Mucosa of descending colon (tissue), 3 donors: ENCODE results near the gene ITGA5. TPM values are rescaled to one million over a fixed set of nuclear protein-coding genes. Genes with fewer than 3 reads are reported as not detected.

Source experiments
- ATAC-seq: fragments of 200-7000 bp; cut with Tn5 transposase; one replicate; pipeline ENCODE4 v1.9.1; 2020; ENCODE audit warnings: mild to moderate bottlenecking, moderate library complexity
- DNase-seq, 3 donors: peaks; one replicate each; pipeline ENCODE4 v3.0.0-alpha.2; 2020
- H3K36me3 ChIP-seq: fragments of 200-600 bp; one replicate; pipeline ENCODE4 v1.8.0; 2021; ENCODE audit warnings: low read depth, mild to moderate bottlenecking
- H3K4me1 ChIP-seq: fragments of 200-600 bp; one replicate; pipeline ENCODE4 v1.8.0; 2021; ENCODE audit warnings: low read depth, mild to moderate bottlenecking
- H3K4me3 ChIP-seq: fragments of 200-600 bp; one replicate; pipeline ENCODE4 v1.8.0; 2021; ENCODE audit warnings: mild to moderate bottlenecking
- H3K9me3 ChIP-seq: fragments of 200-600 bp; one replicate; pipeline ENCODE4 v1.8.0; 2021; ENCODE audit warnings: mild to moderate bottlenecking
- intact Hi-C, 2 donors: fragments of 100-400 bp; cut with DNase I in 1 of 2; cut with micrococcal nuclease in 1 of 2; formaldehyde crosslinking; loops; one replicate each; pipeline versions ENCODE4 v1.11.0 to v1.11.1; 2022; cut with DNase I, micrococcal nuclease
- total RNA-seq, 3 donors: library from RNA; stranded (reverse); fragmentation: NEBNext Ultra II Directional in 2 of 3; extraction: Animal tissue kit (Norgen Biotek cat#: 25700) in 2 of 3; gene quantifications; one replicate each; pipeline versions ENCODE4 v1.2.1 to v1.2.4, GENCODE V29; 2021 to 2023
- TF ChIP-seq, protein P1 (sequence below): fragments of 200-600 bp; IDR thresholded peaks from one replicate; pipeline ENCODE4 v1.8.0; 2022; ENCODE audit warnings: antibody characterized with exemption, mild to moderate bottlenecking
- donor health status: DM: no; HTN: no; CAD: no; lungs with moderate emphysema.
- donor health status: DM: no; HTN: no; CAD: no.
- donor health status: DM: no; HTN: yes; CAD: no.

Gene ITGA5
- total RNA-seq, 3 donors from 2014 or later: 8.0 to 201 (median 61.8) TPM

DNA sequence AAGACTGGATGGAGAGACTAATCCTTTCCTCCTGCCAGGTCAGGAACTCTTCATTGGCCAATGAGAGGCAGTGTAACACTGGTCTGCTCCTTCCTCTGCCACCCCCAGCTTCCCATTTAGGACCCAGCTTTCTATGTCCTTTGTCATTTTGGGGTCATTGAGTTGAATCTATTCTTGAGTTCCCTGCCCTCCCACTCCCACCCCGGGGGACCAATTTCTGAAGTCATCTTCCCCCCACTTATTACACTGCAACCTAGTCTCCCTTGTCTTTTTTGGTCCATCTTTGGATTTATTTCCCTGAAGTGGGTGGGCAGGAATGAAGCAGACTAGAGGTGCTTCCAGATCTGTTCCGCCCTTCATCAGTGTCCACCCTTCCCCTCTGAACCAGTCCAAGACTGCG lies 7.6 kb upstream of the ITGA5 start:
- no peak overlapping the region for H3K4me3 ChIP-seq
- TF ChIP-seq, protein P1, sequence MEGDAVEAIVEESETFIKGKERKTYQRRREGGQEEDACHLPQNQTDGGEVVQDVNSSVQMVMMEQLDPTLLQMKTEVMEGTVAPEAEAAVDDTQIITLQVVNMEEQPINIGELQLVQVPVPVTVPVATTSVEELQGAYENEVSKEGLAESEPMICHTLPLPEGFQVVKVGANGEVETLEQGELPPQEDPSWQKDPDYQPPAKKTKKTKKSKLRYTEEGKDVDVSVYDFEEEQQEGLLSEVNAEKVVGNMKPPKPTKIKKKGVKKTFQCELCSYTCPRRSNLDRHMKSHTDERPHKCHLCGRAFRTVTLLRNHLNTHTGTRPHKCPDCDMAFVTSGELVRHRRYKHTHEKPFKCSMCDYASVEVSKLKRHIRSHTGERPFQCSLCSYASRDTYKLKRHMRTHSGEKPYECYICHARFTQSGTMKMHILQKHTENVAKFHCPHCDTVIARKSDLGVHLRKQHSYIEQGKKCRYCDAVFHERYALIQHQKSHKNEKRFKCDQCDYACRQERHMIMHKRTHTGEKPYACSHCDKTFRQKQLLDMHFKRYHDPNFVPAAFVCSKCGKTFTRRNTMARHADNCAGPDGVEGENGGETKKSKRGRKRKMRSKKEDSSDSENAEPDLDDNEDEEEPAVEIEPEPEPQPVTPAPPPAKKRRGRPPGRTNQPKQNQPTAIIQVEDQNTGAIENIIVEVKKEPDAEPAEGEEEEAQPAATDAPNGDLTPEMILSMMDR: no peak
- intact Hi-C loops: no loop called here
- no peaks in the 10 kb centered on the region for H3K36me3 ChIP-seq
- H3K9me3 ChIP-seq: no peaks in the 10 kb centered on the region
- no peak for ATAC-seq
- DNase-seq: no peak
- H3K4me1 ChIP-seq: peaks cover 2% of the 10 kb centered on the region

DNA sequence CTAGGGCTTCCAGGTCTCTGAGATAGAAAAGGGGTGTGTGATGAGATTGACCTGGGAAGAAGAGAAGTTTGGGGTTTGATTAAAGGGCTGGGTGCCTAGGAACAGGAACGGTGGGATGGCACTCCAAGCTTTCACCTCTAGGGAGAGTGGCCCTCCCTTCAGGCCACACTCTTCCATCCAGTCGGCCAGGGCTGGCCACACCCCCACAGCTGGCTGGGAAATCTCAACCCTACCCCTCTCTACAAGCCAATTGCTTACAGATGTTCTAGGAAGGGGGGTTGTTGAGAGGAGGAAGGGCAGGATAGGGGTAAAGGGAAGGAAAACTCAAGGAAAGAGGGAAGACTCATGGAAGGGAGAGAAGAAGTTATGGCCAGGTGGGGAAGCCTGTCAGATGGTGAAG lies 6.6 kb upstream of the ITGA5 start:
- no peaks in the 10 kb centered on the region for H3K9me3 ChIP-seq

DNA sequence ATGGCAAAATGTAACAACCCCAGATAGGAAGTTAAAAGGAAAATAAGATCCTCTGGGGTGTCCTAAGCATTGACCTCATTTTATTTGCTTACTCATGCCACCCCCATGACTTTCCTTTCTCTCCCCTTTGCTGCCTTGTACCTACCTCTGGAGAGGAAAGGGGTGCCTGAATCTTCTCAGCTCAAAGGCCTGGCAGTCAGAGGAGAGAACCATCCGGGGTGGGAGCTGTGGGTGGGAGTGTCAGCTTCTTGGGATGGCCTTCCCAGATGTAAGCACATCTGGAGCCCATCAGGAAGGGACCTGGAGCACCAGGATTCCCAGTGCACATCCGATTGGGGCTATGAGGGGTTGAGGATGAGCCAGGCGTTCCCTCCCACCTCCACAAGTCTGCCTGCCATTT lies 5.2 kb upstream of the ITGA5 start:
- TF ChIP-seq, protein P1: no peak
- H3K4me1 ChIP-seq: no peaks in the 10 kb centered on the region
- intact Hi-C loops: no loop called here
- H3K36me3 ChIP-seq: no peaks in the 10 kb centered on the region
- DNase-seq (no peak), ATAC-seq (no peak)
- H3K9me3 ChIP-seq: no peaks in the 10 kb centered on the region
- no peak overlapping the region for H3K4me3 ChIP-seq

More for the DNA sequence above, 6.6 kb upstream of the ITGA5 start:
- Histone ChIP-seq H3K4me1 (no peaks in the 10 kb centered on the region), H3K36me3 (no peaks in the 10 kb centered on the region), H3K4me3 (no peak overlapping the region)
- no peak for ATAC-seq
- DNase-seq: no peak
- TF ChIP-seq, protein P1: no peak
- intact Hi-C loops: no loop called here

GRCh38 chr12:54423816-54424150 lies 4.7 kb upstream of the ITGA5 start:
- intact Hi-C loops: no loop called here
- DNase-seq: no peak
- no peaks in the 10 kb centered on the region for H3K36me3 ChIP-seq
- no peak overlapping the region for H3K4me3 ChIP-seq
- no peaks in the 10 kb centered on the region for H3K4me1 ChIP-seq
- ATAC-seq: no peak
- TF ChIP-seq, protein P1: no peak
- no peaks in the 10 kb centered on the region for H3K9me3 ChIP-seq

DNA sequence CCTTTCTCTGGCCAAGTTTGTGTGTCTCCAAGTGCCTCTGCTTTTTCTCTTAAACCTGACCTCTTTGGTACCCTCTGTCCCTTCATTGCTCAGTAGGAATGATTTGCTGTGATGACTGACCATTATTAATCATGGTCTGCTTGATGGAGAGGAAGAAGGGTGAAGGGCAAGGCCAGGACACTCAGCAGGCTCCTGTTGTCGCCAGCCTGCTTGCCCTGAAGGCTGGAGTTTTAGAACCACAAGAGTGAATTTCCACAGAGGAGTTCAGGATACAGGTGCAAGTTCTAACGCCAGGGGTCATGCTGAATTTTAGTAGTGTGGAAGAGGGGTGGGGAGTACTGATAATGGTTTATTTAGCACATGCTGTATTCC lies 2.8 kb upstream of the ITGA5 start:
- Histone ChIP-seq H3K9me3 (no peaks in the 10 kb centered on the region), H3K36me3 (no peaks in the 10 kb centered on the region), H3K4me3 (no peak overlapping the region), H3K4me1 (no peaks in the 10 kb centered on the region)
- no peak for DNase-seq
- no peak for ATAC-seq
- TF ChIP-seq, protein P1: no peak
- intact Hi-C loops: no loop called here

DNA sequence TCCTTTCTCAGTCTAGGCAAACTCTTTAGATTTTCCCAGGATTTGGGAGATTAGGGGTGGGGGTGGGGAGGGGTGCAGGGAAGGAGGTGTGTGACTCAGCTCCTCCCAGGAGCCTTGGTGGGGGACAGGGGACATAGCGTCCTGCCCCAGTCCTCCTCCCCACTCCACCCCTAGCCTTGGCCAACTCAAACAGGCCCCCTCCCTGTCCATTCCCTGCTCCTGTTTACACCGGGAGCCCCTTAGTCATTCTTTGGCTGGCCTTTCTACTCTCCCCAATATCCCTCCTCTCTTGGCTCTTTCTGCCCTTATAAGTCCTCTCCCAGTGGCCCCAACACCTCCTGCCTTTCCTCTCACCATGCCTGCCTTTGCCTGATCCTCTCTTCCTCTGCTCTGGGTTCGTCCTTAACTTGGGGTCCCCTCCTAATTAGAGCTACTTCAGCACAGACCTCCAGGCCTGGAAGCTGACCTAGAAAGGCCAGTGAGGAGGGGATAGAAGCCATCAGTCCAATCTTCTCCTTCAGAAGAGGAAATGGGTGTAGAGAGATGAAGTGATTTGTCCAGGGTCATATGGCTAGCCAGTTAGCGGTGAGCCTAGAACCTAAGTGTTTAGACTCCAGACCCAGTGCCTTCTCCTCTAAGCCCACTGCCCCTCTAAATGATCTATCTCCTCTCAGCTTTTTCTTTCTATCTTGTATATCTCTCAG lies 2.3 kb upstream of the ITGA5 start:
- TF ChIP-seq, protein P1: no peak
- no peaks in the 10 kb centered on the region for H3K9me3 ChIP-seq
- no peak overlapping the region for H3K4me3 ChIP-seq
- no peaks in the 10 kb centered on the region for H3K4me1 ChIP-seq
- H3K36me3 ChIP-seq: no peaks in the 10 kb centered on the region
- DNase-seq: no peak
- intact Hi-C loops: no loop called here
- ATAC-seq: peak; percentile 42
